K562 (cell line): ENCODE results near the gene KCTD7. TPM values are rescaled to one million over a fixed set of nuclear protein-coding genes. Genes with fewer than 3 reads are reported as not detected.

Experiments used
- BCL6 ChIP-seq: fragments of 250-450 bp; sonication (Bioruptor Pico); IDR thresholded peaks from 2 replicates; pipeline ENCODE4 v1.4.0; 2020
- CBX8 ChIP-seq: fragments of 200-600 bp; sonication (generic); IDR thresholded peaks from 2 replicates; pipeline ENCODE4 v1.6.1; 2012; ENCODE audit warnings: borderline replicate concordance, mixed run types, low read depth, mild to moderate bottlenecking, moderate library complexity, mixed read lengths, low read length, control low read depth, inconsistent platforms; ENCODE audit not compliant: poor library complexity, severe bottlenecking; ENCODE audit errors: extremely low read depth
- CHD7 ChIP-seq: fragments of 200-600 bp; sonication (generic); IDR thresholded peaks from one replicate; pipeline ENCODE4 v1.6.1; 2012; ENCODE audit warnings: mild to moderate bottlenecking, low read depth, low read length, inconsistent platforms
- EHMT2 ChIP-seq: fragments of 450-650 bp; IDR thresholded peaks from 2 replicates; pipeline ENCODE4 v1.6.1; 2018; ENCODE audit warnings: antibody characterized with exemption
- ELF4 ChIP-seq: fragments of 450-650 bp; formaldehyde crosslinking; IDR thresholded peaks from 2 replicates; pipeline ENCODE4 v1.4.0; 2022; ENCODE audit warnings: missing genetic modification characterization
- MAZ ChIP-seq, 2 experiments: fragments of 450-650 bp in 1 of 2; sonication (generic) in 1 of 2; formaldehyde crosslinking; IDR thresholded peaks in 1 of 2; conservative IDR thresholded peaks in 1 of 2; 2 replicates each; pipeline versions ENCODE4 v1.4.0 to v1.5.0; 2020; ENCODE audit warnings: mild to moderate bottlenecking in 1 of 2, missing genetic modification reagents in 1 of 2
- MCM2 ChIP-seq: fragments of 450-650 bp; IDR thresholded peaks from 2 replicates; pipeline ENCODE4 v1.6.1; 2017; ENCODE audit warnings: low read depth, mild to moderate bottlenecking
- MTA3 ChIP-seq: fragments of 450-650 bp; formaldehyde crosslinking; IDR thresholded peaks from 2 replicates; pipeline ENCODE4 v1.6.1; 2017; ENCODE audit warnings: mild to moderate bottlenecking, borderline replicate concordance
- NFYB ChIP-seq: IDR thresholded peaks from 2 replicates; pipeline ENCODE4 v1.6.1; 2011; ENCODE audit warnings: mild to moderate bottlenecking, moderate library complexity; ENCODE audit not compliant: insufficient read length; ENCODE audit errors: extremely low read depth
- POLR2H ChIP-seq: IDR thresholded peaks from 2 replicates; pipeline ENCODE4 v1.6.1; 2016; ENCODE audit warnings: missing genetic modification characterization, low read depth, mild to moderate bottlenecking, control low read depth, missing compliant biosample characterization, moderate library complexity
- PTTG1 ChIP-seq: fragments of 450-650 bp; IDR thresholded peaks from 2 replicates; pipeline ENCODE4 v1.6.1; 2016; ENCODE audit warnings: low read depth, mild to moderate bottlenecking, missing genetic modification characterization, missing compliant biosample characterization
- SMC3 ChIP-seq: conservative IDR thresholded peaks from 2 replicates; pipeline ENCODE4 v1.6.1; 2011; ENCODE audit warnings: low read depth, low read length, improper control_type of control experiment; ENCODE audit not compliant: insufficient read depth
- SNRNP70 ChIP-seq: fragments of 200-400 bp; formaldehyde crosslinking; optimal IDR thresholded peaks from 2 replicates; pipeline ENCODE3; 2017; ENCODE audit warnings: low read depth, low read length
- ZBTB7A ChIP-seq: IDR thresholded peaks from 2 replicates; pipeline ENCODE4 v1.6.1; 2011; ENCODE audit warnings: low read depth, mild to moderate bottlenecking, low read length, moderate library complexity, borderline replicate concordance; ENCODE audit not compliant: control insufficient read depth
- ZNF175 ChIP-seq: fragments of 200-800 bp; sonication (Bioruptor generic); IDR thresholded peaks from 2 replicates; pipeline ENCODE4 v1.6.1; 2016; ENCODE audit warnings: low read depth, mild to moderate bottlenecking, missing genetic modification characterization, missing compliant biosample characterization
- ZNF408 ChIP-seq: fragments of 250-450 bp; sonication (Bioruptor Pico); IDR thresholded peaks from 2 replicates; pipeline ENCODE4 v1.4.0; 2020; ENCODE audit warnings: low read depth, mild to moderate bottlenecking, moderate library complexity
- polyA plus RNA-seq, 8 experiments: library from polyadenylated mRNA; depleted of rRNA in 4 of 8; stranded (reverse) in 5 of 8; unstranded in 3 of 8; fragments of >200 nt; fragmentation: Nextera tagmentation in 2 of 8; fragmentation: Illumina TruSeq in 1 of 8; extraction: Ambion mirVana in 2 of 8; extraction: Trizol in 1 of 8; gene quantifications; 2 replicates each; pipeline versions ENCODE4 v1.2.1 to v1.2.3, GENCODE V29; 2011 to 2014; ENCODE audit warnings: inconsistent platforms in 1 of 8, missing spikeins in 1 of 8
- total RNA-seq, 7 experiments: library from RNA; depleted of rRNA in 6 of 7; stranded (reverse); fragments of >200 nt in 6 of 7; fragmentation: Illumina TruSeq in 2 of 7; extraction: Trizol in 2 of 7; gene quantifications; 2 replicates each; pipeline versions ENCODE4 v1.2.1 to v1.2.3, GENCODE V29; 2011 to 2021; ENCODE audit warnings: low replicate concordance in 1 of 7

Gene KCTD7
- total and polyA plus RNA-seq, 9 of the 15 experiments (the other 6 are each of a cell fraction or from before 2014, with no cell fraction given): 1.5 to 26.0 (median 9.0) TPM

GRCh38 chr7:66591799-66592596 lies 36.7 kb upstream of the KCTD7 start (continued):
- no peak for TF ChIP-seq BCL6 (CRISPR knock-in tag)
- TF ChIP-seq ZBTB7A: peak; percentile 23; the same call in 1 of the 2 replicates
- TF ChIP-seq MAZ (CRISPR knock-in tag; conservative IDR thresholded peaks at IDR 0.05 in 1 of 2, IDR thresholded peaks at IDR 0.05 in 1 of 2): peak; percentile 83 to 85
- no peak for TF ChIP-seq CBX8
- no peak for TF ChIP-seq PTTG1 (tag)
- peak; percentile 59; the same call in 1 of the 2 replicates for TF ChIP-seq EHMT2
- TF ChIP-seq ZNF408 (CRISPR knock-in tag): no peak
- peak; percentile 80; the same call in 1 of the 2 replicates for TF ChIP-seq MTA3
- no peak for TF ChIP-seq CHD7
- TF ChIP-seq SNRNP70: no peak
- TF ChIP-seq NFYB: no peak
- TF ChIP-seq MCM2: no peak
- no peak for TF ChIP-seq SMC3
- TF ChIP-seq ZNF175 (CRISPR knock-in tag): no peak; the same call in 1 of the 2 replicates
- TF ChIP-seq POLR2H: no peak; the same call in 1 of the 2 replicates
- TF ChIP-seq ELF4 (CRISPR knock-in tag): peak; percentile 12; the same call in 1 of the 2 replicates
